ENCODE data around the gene PAIP2B.

DNA sequence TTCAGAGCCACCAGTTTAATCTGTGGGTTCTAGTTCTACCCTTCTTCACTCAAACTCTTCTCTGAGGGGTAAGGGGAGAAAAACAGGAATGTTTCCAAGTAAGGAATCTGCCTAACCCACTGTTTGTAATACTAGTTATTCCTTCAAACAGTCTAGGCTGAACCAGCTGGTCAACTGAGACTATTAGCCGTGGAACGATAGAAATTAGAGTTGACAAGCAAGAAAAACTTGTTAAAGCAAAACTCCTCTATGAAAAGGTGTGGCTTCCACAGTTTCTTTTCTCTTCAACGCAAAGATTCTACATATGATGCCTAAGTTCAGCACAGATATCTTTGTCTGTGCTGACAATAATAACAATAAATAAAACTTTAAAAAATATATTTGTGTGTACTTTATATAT lies 11.5 kb downstream of the PAIP2B start:
- no peak for TF ChIP-seq BHLHE40 (IDR thresholded peaks at IDR 0.05; ENCODE audit: borderline replicate concordance)
- no peak for TF ChIP-seq FOXK2 (IDR thresholded peaks at IDR 0.05)
- no peak for TF ChIP-seq ZNF384 (IDR thresholded peaks at IDR 0.05)
- no peak for TF ChIP-seq SP1 (IDR thresholded peaks at IDR 0.05)
- no peak for TF ChIP-seq FOXM1 (IDR thresholded peaks at IDR 0.05; ENCODE audit: borderline replicate concordance)
- TF ChIP-seq HDGF (IDR thresholded peaks at IDR 0.05; ENCODE audit: borderline replicate concordance): no peak
- no peak for TF ChIP-seq NFRKB (IDR thresholded peaks at IDR 0.05)

Measured in HEK293T (cell line).